HepG2 (cell line): ENCODE results near the gene CHADL. TPM values are rescaled to one million over a fixed set of nuclear protein-coding genes. Genes with fewer than 3 reads are reported as not detected.

Experiments used
- CHCHD3 ChIP-seq: sonication (generic); formaldehyde crosslinking; IDR thresholded peaks from 2 replicates; pipeline ENCODE4 v1.8.0; 2022; ENCODE audit warnings: mild to moderate bottlenecking, missing genetic modification reagents, moderate library complexity
- CHD2 ChIP-seq: IDR thresholded peaks from 2 replicates; pipeline ENCODE4 v1.6.1; 2011; ENCODE audit warnings: low read depth, low read length, improper control_type of control experiment
- DZIP1 ChIP-seq: sonication (generic); formaldehyde crosslinking; IDR thresholded peaks from 2 replicates; pipeline ENCODE4 v1.5.0; 2020; ENCODE audit warnings: mild to moderate bottlenecking, missing genetic modification reagents
- FOXO4 ChIP-seq: sonication (generic); formaldehyde crosslinking; conservative IDR thresholded peaks from 2 replicates; pipeline ENCODE4 v1.8.1; 2023; ENCODE audit warnings: missing genetic modification reagents
- GABPA ChIP-seq, 2 experiments: IDR thresholded peaks; 2 replicates each; pipeline ENCODE4 v1.6.1; 2011 to 2016; ENCODE audit warnings: low read depth in 2 of 2, low read length in 1 of 2, missing biosample characterization in 1 of 2, missing genetic modification characterization in 1 of 2
- HNRNPLL ChIP-seq: fragments of 200-400 bp; formaldehyde crosslinking; IDR thresholded peaks from 2 replicates; pipeline ENCODE4 v1.6.1; 2017; ENCODE audit warnings: mild to moderate bottlenecking, low read depth, low read length; ENCODE audit not compliant: poor library complexity, severe bottlenecking
- HOXA3 ChIP-seq: sonication (generic); formaldehyde crosslinking; IDR thresholded peaks from 2 replicates; pipeline ENCODE4 v1.5.0; 2020; ENCODE audit warnings: missing genetic modification reagents
- KDM5A ChIP-seq: fragments of 200-600 bp; sonication (generic); IDR thresholded peaks from 2 replicates; pipeline ENCODE4 v1.7.0; 2018; ENCODE audit warnings: antibody characterized with exemption, mild to moderate bottlenecking, low read length, borderline replicate concordance
- MXD1 ChIP-seq: sonication (generic); formaldehyde crosslinking; IDR thresholded peaks from 2 replicates; pipeline ENCODE4 v1.4.0; 2020; ENCODE audit warnings: mild to moderate bottlenecking, missing genetic modification reagents
- NCOA2 ChIP-seq: sonication (generic); formaldehyde crosslinking; IDR thresholded peaks from 2 replicates; pipeline ENCODE4 v1.8.0; 2022; ENCODE audit warnings: inconsistent platforms
- PBX2 ChIP-seq: IDR thresholded peaks from 2 replicates; pipeline ENCODE4 v1.6.1; 2016; ENCODE audit warnings: control low read depth
- RARG ChIP-seq: sonication (generic); formaldehyde crosslinking; IDR thresholded peaks from 2 replicates; pipeline ENCODE4 v1.4.0; 2020; ENCODE audit warnings: low read depth, mild to moderate bottlenecking, missing genetic modification reagents
- TBX3 ChIP-seq: fragments of 450-650 bp; IDR thresholded peaks from 2 replicates; pipeline ENCODE4 v1.6.1; 2017; ENCODE audit warnings: antibody characterized with exemption, mild to moderate bottlenecking, inconsistent platforms, borderline replicate concordance
- ZBTB8A ChIP-seq: sonication (generic); formaldehyde crosslinking; IDR thresholded peaks from 2 replicates; pipeline ENCODE4 v1.4.0; 2020; ENCODE audit warnings: mild to moderate bottlenecking, low read depth, missing genetic modification reagents, borderline replicate concordance
- ZNF101 ChIP-seq: sonication (generic); formaldehyde crosslinking; IDR thresholded peaks from 2 replicates; pipeline ENCODE4 v1.4.0; 2020; ENCODE audit warnings: mild to moderate bottlenecking, low read depth, missing genetic modification reagents, borderline replicate concordance
- ZNF33B ChIP-seq: sonication (generic); formaldehyde crosslinking; IDR thresholded peaks from 2 replicates; pipeline ENCODE4 v1.5.1; 2020; ENCODE audit warnings: mild to moderate bottlenecking, missing genetic modification reagents
- ZNF75D ChIP-seq: sonication (generic); formaldehyde crosslinking; IDR thresholded peaks from 2 replicates; pipeline ENCODE4 v1.8.1; 2023; ENCODE audit warnings: missing genetic modification reagents, mild to moderate bottlenecking, borderline replicate concordance
- ZNF816 ChIP-seq: sonication (generic); formaldehyde crosslinking; IDR thresholded peaks from 2 replicates; pipeline ENCODE4 v1.8.0; 2022; ENCODE audit warnings: missing genetic modification reagents, mild to moderate bottlenecking, borderline replicate concordance
- ZSCAN9 ChIP-seq: IDR thresholded peaks from 2 replicates; pipeline ENCODE4 v1.6.1; 2016; ENCODE audit warnings: borderline replicate concordance
- ZXDC ChIP-seq: sonication (generic); formaldehyde crosslinking; IDR thresholded peaks from 2 replicates; pipeline ENCODE4 v1.5.0; 2020; ENCODE audit warnings: mild to moderate bottlenecking, missing genetic modification reagents
- polyA plus RNA-seq, 8 experiments: library from polyadenylated mRNA; depleted of rRNA in 3 of 8; stranded (reverse) in 7 of 8; unstranded in 1 of 8; fragments of >200 nt; fragmentation: Illumina TruSeq in 4 of 8; extraction: Trizol in 4 of 8; gene quantifications; 2 replicates each; pipeline versions ENCODE4 v1.2.1 to v1.2.3, GENCODE V29; 2011 to 2016; ENCODE audit warnings: low read depth in 4 of 8, missing spikeins in 1 of 8, mixed read lengths in 1 of 8; ENCODE audit not compliant: insufficient read depth in 1 of 8
- total RNA-seq, 5 experiments: library from RNA; depleted of rRNA; stranded (reverse); fragments of >200 nt; fragmentation: Illumina TruSeq; extraction: Trizol; gene quantifications; 2 replicates each; pipeline ENCODE4 v1.2.3, GENCODE V29; 2016; ENCODE audit warnings: low read depth in 1 of 5

Gene CHADL
- total and polyA plus RNA-seq, 2 of the 13 experiments (the other 11 are each of a cell fraction or from before 2014, with no cell fraction given): 2.8 to 8.1 TPM

- TF ChIP-seq PBX2 (CRISPR knock-in tag) (peak; percentile 27; the same call in 1 of the 2 replicates), GABPA (IDR thresholded peaks at IDR 0.05; ENCODE audit: low read depth, low read length) (peak; percentile 22; the same call in 1 of the 2 replicates), GABPA (CRISPR knock-in tag; IDR thresholded peaks at IDR 0.05; ENCODE audit: low read depth) (peak; percentile 84), MXD1 (no peak), ZBTB8A (CRISPR knock-in tag) (no peak), DZIP1 (CRISPR knock-in tag) (no peak), ZNF101 (CRISPR knock-in tag) (no peak), KDM5A (no peak), CHD2 (no peak), CHCHD3 (no peak), TBX3 (no peak), ZNF816 (CRISPR knock-in tag) (peak; percentile 24; the same call in 1 of the 2 replicates), HNRNPLL (no peak), HOXA3 (peak; percentile 51; the same call in 1 of the 2 replicates), ZNF75D (CRISPR knock-in tag) (no peak), ZNF33B (CRISPR knock-in tag) (peak; percentile 80; the same call in 1 of the 2 replicates), FOXO4 (CRISPR knock-in tag) (no peak), NCOA2 (CRISPR knock-in tag) (peak; percentile 50), ZSCAN9 (CRISPR knock-in tag) (0 out of 2 replicates have a peak, but pooled peaks have one; percentile 24), ZXDC (CRISPR knock-in tag) (no peak), RARG (CRISPR knock-in tag) (no peak)
Observed at GRCh38 chr22:41288245-41288946, 47.7 kb upstream of the CHADL start (continued).
